IPS-NIHi11 (cell line): ENCODE measurements around the gene EFCAB8.
A peak's percentile ranks its signal among the peaks of the same experiment; 100 is the strongest.

Experiments
- DNase-seq: peaks from one replicate; pipeline ENCODE4 v3.0.0; 2012; ENCODE audit warnings: mixed read lengths, low spot score

EFCAB8 gene

GRCh38 chr20:32909896-32910571, 51.3 kb downstream of the EFCAB8 start:
- no peak for DNase-seq

- no peak for DNase-seq
These were observed 52.6 kb downstream of the EFCAB8 start for GRCh38 chr20:32911355-32911754.

GRCh38 chr20:32912688-32913087, 54.0 kb downstream of the EFCAB8 start:
- DNase-seq, result no peak

GRCh38 chr20:32914031-32914430, 55.3 kb downstream of the EFCAB8 start:
- no peak for DNase-seq

GRCh38 chr20:32917191-32917950, 58.6 kb downstream of the EFCAB8 start:
- DNase-seq, result no peak

GRCh38 chr20:32918296-32918695, 59.6 kb downstream of the EFCAB8 start:
- DNase-seq, result no peak

GRCh38 chr20:32918751-32919150, 60.0 kb downstream of the EFCAB8 start:
- no peak for DNase-seq

- DNase-seq, result no peak
These were observed 61.3 kb downstream of the EFCAB8 start for GRCh38 chr20:32920066-32920465.

- no peak for DNase-seq
These were observed 62.0 kb downstream of the EFCAB8 start for GRCh38 chr20:32920530-32921298.

GRCh38 chr20:32922466-32922865, 63.7 kb downstream of the EFCAB8 start:
- no peak for DNase-seq

GRCh38 chr20:32924781-32925180, 66.1 kb downstream of the EFCAB8 start:
- no peak for DNase-seq

- no peak for DNase-seq
These were observed 66.9 kb downstream of the EFCAB8 start for GRCh38 chr20:32925481-32926196.

- no peak for DNase-seq
These were observed 70.4 kb downstream of the EFCAB8 start for GRCh38 chr20:32929162-32929561.

GRCh38 chr20:32930181-32930580, 71.5 kb downstream of the EFCAB8 start:
- no peak for DNase-seq

GRCh38 chr20:32930701-32931100, 72.0 kb downstream of the EFCAB8 start:
- DNase-seq, result no peak

- no peak for DNase-seq
These were observed 75.9 kb downstream of the EFCAB8 start for GRCh38 chr20:32934580-32934979.

GRCh38 chr20:32941155-32941885, 82.6 kb downstream of the EFCAB8 start:
- DNase-seq, result no peak

- no peak for DNase-seq
These were observed 84.8 kb downstream of the EFCAB8 start for GRCh38 chr20:32943490-32944052.

GRCh38 chr20:32945710-32946221, 87.0 kb downstream of the EFCAB8 start:
- DNase-seq, result peak; percentile 55

GRCh38 chr20:32946629-32947028, 87.9 kb downstream of the EFCAB8 start:
- DNase-seq, result no peak

GRCh38 chr20:32950539-32950938, 91.8 kb downstream of the EFCAB8 start:
- peak; percentile 47 for DNase-seq
